Measurements from ENCODE around the gene MAST4. TPM values are rescaled to one million over a fixed set of nuclear protein-coding genes. Genes with fewer than 3 reads are reported as not detected.

MAST4 gene
- total RNA-seq, 2 donors from 2014 or later: 36.8 to 45.7 TPM

GRCh38 chr5:66742083-66742895 lies 146.1 kb downstream of the MAST4 start:
- no peaks in the 10 kb centered on the region for H3K36me3 ChIP-seq
- H3K9me3 ChIP-seq: no peaks in the 10 kb centered on the region
- intact Hi-C loops (cut with DNase I): no loop called here
- H3K4me3 ChIP-seq: no peak overlapping the region
- no peaks in the 10 kb centered on the region for H3K27me3 ChIP-seq (replicated peaks; ENCODE audit: insufficient read depth)
- peak overlapping the region in 1 of 2 donors; percentile 34 for H3K27ac ChIP-seq
- WGBS: 68% methylated on average over 15 of the region's 15 CpGs
- peak; percentile 36 for DNase-seq (ENCODE audit: low spot score)
- peaks cover 12% of the 10 kb centered on the region for H3K4me1 ChIP-seq (replicated peaks)
- TF ChIP-seq POLR2A (IDR thresholded peaks at IDR 0.05): no peak
- TF ChIP-seq POLR2AphosphoS5 (IDR thresholded peaks at IDR 0.05): peak; percentile 30
- TF ChIP-seq CTCF (IDR thresholded peaks at IDR 0.05): peak in 2 of 4 experiments; percentile 13 to 34

GRCh38 chr5:66742896-66743247 lies 146.7 kb downstream of the MAST4 start:
- Histone ChIP-seq H3K4me1 (replicated peaks) (peaks cover 12% of the 10 kb centered on the region), H3K27ac (peak overlapping the region in 1 of 2 donors; percentile 34), H3K36me3 (no peaks in the 10 kb centered on the region), H3K9me3 (no peaks in the 10 kb centered on the region), H3K4me3 (no peak overlapping the region), H3K27me3 (replicated peaks; ENCODE audit: insufficient read depth) (no peaks in the 10 kb centered on the region)
- WGBS: 68% methylated on average over 5 of the region's 5 CpGs
- no peak for DNase-seq (ENCODE audit: low spot score)
- no peak for TF ChIP-seq POLR2A (IDR thresholded peaks at IDR 0.05)
- no peak for TF ChIP-seq POLR2AphosphoS5 (IDR thresholded peaks at IDR 0.05)
- TF ChIP-seq CTCF (IDR thresholded peaks at IDR 0.05): no peak
- intact Hi-C loops (cut with DNase I): no loop called here

GRCh38 chr5:66743344-66743743 lies 147.2 kb downstream of the MAST4 start:
- no peaks in the 10 kb centered on the region for H3K36me3 ChIP-seq
- no peaks in the 10 kb centered on the region for H3K9me3 ChIP-seq
- no peak for TF ChIP-seq POLR2AphosphoS5 (IDR thresholded peaks at IDR 0.05)
- TF ChIP-seq POLR2A (IDR thresholded peaks at IDR 0.05): no peak
- TF ChIP-seq CTCF (IDR thresholded peaks at IDR 0.05): no peak
- no peak overlapping the region for H3K4me3 ChIP-seq
- no peak for DNase-seq (ENCODE audit: low spot score)
- H3K27me3 ChIP-seq (replicated peaks; ENCODE audit: insufficient read depth): no peaks in the 10 kb centered on the region
- H3K4me1 ChIP-seq (replicated peaks): peaks cover 12% of the 10 kb centered on the region
- intact Hi-C loops (cut with DNase I): no loop called here
- WGBS: 100% methylated on average over 6 of the region's 6 CpGs
- no peak overlapping the region for H3K27ac ChIP-seq

- intact Hi-C loops (cut with DNase I): no loop called here
- Histone ChIP-seq H3K36me3 (no peaks in the 10 kb centered on the region), H3K9me3 (no peaks in the 10 kb centered on the region), H3K4me1 (replicated peaks) (peaks cover 12% of the 10 kb centered on the region), H3K27me3 (replicated peaks; ENCODE audit: insufficient read depth) (no peaks in the 10 kb centered on the region), H3K4me3 (no peak overlapping the region), H3K27ac (no peak overlapping the region)
- no peak for DNase-seq (ENCODE audit: low spot score)
- TF ChIP-seq POLR2AphosphoS5 (IDR thresholded peaks at IDR 0.05): no peak
- 76% methylated on average over 4 of the region's 4 CpGs for WGBS
Measured at GRCh38 chr5:66744040-66744439, 147.8 kb downstream of the MAST4 start.

GRCh38 chr5:66745297-66745696 lies 149.1 kb downstream of the MAST4 start:
- intact Hi-C loops (cut with DNase I): no loop called here
- no peaks in the 10 kb centered on the region for H3K27me3 ChIP-seq (replicated peaks; ENCODE audit: insufficient read depth)
- H3K4me3 ChIP-seq: no peak overlapping the region
- no peak for DNase-seq (ENCODE audit: low spot score)
- no peaks in the 10 kb centered on the region for H3K9me3 ChIP-seq
- no peak overlapping the region for H3K27ac ChIP-seq
- WGBS: 96% methylated on average over 5 of the region's 5 CpGs
- no peaks in the 10 kb centered on the region for H3K36me3 ChIP-seq
- H3K4me1 ChIP-seq (replicated peaks): peaks cover 12% of the 10 kb centered on the region
- TF ChIP-seq CTCF (IDR thresholded peaks at IDR 0.05) (no peak), POLR2A (IDR thresholded peaks at IDR 0.05) (no peak), POLR2AphosphoS5 (IDR thresholded peaks at IDR 0.05) (no peak)
